RWPE1 (cell line): ENCODE results near the gene MADCAM1.

ENCODE experiments used
- CTCF ChIA-PET: fragments of 350-600 bp; sonication (Branson Sonifier 250); formaldehyde crosslinking; extraction: SDS; loops from one replicate; lab custom pipeline; 2021; lab: Yijun Ruan, JAX
- POLR2A ChIA-PET: fragments of 400-600 bp; formaldehyde crosslinking; extraction: SDS; loops from one replicate; lab custom pipeline; 2020; ENCODE audit warnings: antibody characterized with exemption; ENCODE audit not compliant: low non-redundant PET; lab: Yijun Ruan, JAX
- DNase-seq: peaks from one replicate; pipeline ENCODE4 v3.0.0; 2012; ENCODE audit warnings: low spot score
- H3K27ac ChIP-seq: fragments of 450-650 bp; 2 replicates; pipeline ENCODE4 v1.5.1; 2017
- CTCF ChIP-seq: fragments of 450-650 bp; conservative IDR thresholded peaks from 2 replicates; pipeline ENCODE4 v1.5.1; 2017; ENCODE audit warnings: low read depth, mild to moderate bottlenecking

The MADCAM1 gene

DNA sequence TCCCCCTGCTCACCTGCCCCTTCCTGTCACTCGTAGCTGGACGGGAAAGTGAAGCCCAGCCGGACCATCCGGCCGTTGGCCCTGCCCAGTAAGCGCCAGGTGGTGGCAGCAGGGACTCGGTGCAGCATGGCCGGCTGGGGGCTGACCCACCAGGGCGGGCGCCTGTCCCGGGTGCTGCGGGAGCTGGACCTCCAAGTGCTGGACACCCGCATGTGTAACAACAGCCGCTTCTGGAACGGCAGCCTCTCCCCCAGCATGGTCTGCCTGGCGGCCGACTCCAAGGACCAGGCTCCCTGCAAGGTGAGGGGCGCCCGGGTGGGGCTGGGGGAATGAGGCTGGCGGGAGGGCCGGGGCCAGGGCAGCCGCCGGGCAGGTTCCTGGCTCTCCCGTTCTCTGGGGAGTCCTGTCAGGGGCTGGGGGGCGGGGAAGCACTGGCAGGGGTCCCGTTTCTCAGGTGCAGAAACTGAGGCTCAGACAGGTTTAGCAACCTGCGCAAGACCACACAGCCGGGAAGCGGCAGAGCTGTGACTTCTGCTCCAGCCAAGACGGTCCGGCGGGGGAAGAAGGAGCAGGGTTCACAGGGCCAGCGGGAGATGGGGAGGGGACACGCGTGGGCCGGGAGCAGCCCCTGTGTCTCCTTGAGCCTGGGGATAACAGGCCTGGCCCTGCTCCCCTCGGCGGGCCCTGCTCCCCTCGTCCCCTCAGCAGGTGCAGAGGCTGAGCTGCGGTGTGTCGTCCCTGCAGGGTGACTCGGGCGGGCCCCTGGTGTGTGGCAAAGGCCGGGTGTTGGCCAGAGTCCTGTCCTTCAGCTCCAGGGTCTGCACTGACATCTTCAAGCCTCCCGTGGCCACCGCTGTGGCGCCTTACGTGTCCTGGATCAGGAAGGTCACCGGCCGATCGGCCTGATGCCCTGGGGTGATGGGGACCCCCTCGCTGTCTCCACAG lies 52.9 kb downstream of the MADCAM1 start:
- ChIA-PET POLR2A (no interaction called here), CTCF (interaction anchor here (0.6 kb wide), 1 partner anchor 194 kb away, joined by 3 read pairs; no protein-coding TSS in a partner anchor)
- H3K27ac ChIP-seq = no peak overlapping the region
- TF ChIP-seq CTCF = no peak
- no peak for DNase-seq

DNA sequence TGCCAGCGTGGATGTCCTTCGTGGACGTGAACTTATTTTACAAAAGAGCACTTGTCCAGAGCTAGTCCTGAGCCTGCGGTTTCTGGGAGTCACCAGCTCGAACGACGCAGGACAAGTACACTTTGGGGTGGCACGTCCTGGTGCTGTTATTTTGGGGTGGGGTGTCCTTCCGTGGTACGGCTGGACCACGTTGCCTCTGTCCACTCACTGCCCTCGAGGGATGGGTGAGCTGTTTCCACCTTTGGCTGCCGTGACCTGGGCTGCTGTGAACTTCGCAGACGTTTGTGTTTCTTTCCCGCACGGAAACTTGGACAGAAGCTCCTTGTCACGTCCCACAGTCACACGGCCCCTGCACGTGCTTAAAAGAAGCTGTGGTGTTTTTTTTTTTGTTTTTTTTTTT lies 58.5 kb downstream of the MADCAM1 start:
- ChIA-PET POLR2A (interaction anchor here (0.6 kb wide), 1 partner anchor 292 kb away, joined by 5 read pairs; no protein-coding TSS in a partner anchor), CTCF (no interaction called here)
- TF ChIP-seq CTCF = no peak

More for the DNA sequence above, 58.5 kb downstream of the MADCAM1 start:
- DNase-seq = no peak
- no peak overlapping the region for H3K27ac ChIP-seq
